Activated naive CD4-positive, alpha-beta T cell treated with anti-CD3 and anti-CD28 coated beads, Interleukin-2, amount 50 U/mL, for 72 hours (primary cell): ENCODE measurements around the gene DGKK. TPM values are rescaled to one million over a fixed set of nuclear protein-coding genes. Genes with fewer than 3 reads are reported as not detected.
"Not testable (repeated sequence)": the region's sequence is repeated elsewhere in the genome, so short reads cannot be mapped to it uniquely, and the experiment has no call there.

ENCODE experiments used
- ATAC-seq, 2 donors: fragments of 150-1000 bp; cut with Tn5 transposase; 2 replicates each; pipeline ENCODE4 v1.10.0; 2021; ENCODE audit warnings: mild to moderate bottlenecking in 2 of 2, moderate library complexity in 2 of 2
- DNase-seq, 2 donors: peaks; one replicate each; pipeline ENCODE4 v3.0.0; 2021 to 2022; ENCODE audit warnings: low spot score in 2 of 2
- H3K27ac Mint-ChIP-seq, 2 donors: one replicate each; pipeline ENCODE4 v1.8.0; 2022; ENCODE audit warnings: mild to moderate bottlenecking in 2 of 2, mixed read lengths in 2 of 2
- H3K36me3 Mint-ChIP-seq, 2 donors: one replicate each; pipeline ENCODE4 v1.8.0; 2022; ENCODE audit warnings: mixed read lengths in 2 of 2
- H3K9me3 Mint-ChIP-seq, 2 donors: one replicate each; pipeline ENCODE4 v1.8.0; 2022; ENCODE audit warnings: mixed read lengths in 2 of 2
- total RNA-seq, 2 donors: library from RNA; stranded (reverse); gene quantifications; one replicate each; pipeline ENCODE4 v1.2.3, GENCODE V29; 2022

Gene DGKK
- total RNA-seq, 2 donors from 2014 or later = not detected

DNA sequence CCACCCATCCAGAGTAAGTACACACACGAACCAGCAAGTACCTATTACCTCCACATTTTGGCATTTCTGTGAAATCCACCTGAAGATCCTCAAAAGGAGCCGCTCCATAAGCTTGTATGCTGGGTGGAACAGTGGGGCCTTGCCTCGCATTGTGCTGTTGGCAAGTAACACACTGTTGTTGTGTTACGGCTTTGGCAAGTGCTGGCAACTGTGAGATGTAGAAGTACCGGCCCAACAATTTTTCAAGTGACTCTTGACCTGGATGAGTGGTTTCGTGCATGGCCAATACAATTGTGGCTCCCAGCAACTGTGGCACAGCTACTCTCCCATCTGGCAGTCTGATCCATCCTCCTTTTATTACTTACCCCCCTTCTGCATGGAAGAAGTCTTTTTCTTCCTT is 137.3 kb downstream of the DGKK start:
- Mint-ChIP-seq H3K36me3 (peaks cover 0 to 7% of the 10 kb centered on the region in 2 donors), H3K27ac (no peak overlapping the region), H3K9me3 (no peaks in the 10 kb centered on the region)
- ATAC-seq = no peak
- no peak for DNase-seq

DNA sequence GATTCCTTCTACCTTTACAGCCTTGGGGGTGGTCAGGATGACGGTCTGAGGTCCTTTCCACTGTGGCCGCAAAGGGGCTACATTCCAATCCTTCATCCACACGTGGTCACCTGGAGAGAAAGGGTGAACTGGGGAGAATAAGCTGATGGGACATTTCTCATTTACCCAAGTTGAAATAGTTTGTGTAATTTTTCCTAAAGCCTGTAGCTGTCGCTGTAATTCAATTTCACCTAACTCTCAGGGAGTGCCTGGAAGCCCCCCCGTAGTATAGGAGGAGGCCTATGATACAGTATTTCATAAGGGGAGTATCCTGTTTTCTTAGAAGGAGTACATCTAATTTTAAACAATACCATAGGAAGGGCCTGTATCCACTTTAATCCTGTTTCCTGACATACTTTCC is 138.0 kb downstream of the DGKK start:
- not testable (repeated sequence) for DNase-seq, ATAC-seq, H3K27ac Mint-ChIP-seq, H3K9me3 Mint-ChIP-seq, H3K36me3 Mint-ChIP-seq

DNA sequence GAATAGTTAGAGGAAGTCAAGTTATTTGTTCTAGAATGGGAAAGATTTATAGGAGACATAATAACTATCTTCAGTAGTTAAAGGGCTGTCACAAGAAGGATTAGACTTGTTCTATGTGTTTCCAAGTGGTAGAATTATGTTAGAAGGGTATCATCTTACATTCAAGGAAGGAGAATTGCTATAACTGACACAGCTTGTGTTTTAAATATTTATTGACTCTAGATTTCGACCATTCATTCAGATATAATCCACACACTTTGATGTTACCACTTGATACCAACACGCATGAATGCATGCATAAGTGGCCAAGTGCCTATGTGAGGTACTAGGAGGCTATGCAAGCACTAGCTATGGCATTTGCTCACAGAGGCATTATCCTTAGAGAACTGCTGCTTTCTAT is 143.4 kb downstream of the DGKK start:
- ATAC-seq = no peak
- Mint-ChIP-seq H3K36me3 (no peaks in the 10 kb centered on the region), H3K9me3 (no peaks in the 10 kb centered on the region), H3K27ac (no peak overlapping the region)
- DNase-seq = no peak
